Fibroblast of lung (primary cell): ENCODE results near the gene GOLGA6D. TPM values are rescaled to one million over a fixed set of nuclear protein-coding genes. Genes with fewer than 3 reads are reported as not detected.

Source experiments
- DNase-seq, 2 donors: peaks; one replicate each; pipeline versions ENCODE4 v3.0.0 to v3.0.0-alpha.2; 2010; ENCODE audit warnings: low read depth in 2 of 2
- H2AFZ ChIP-seq: 2 replicates; pipeline ENCODE4 v1.5.1; 2012; ENCODE audit warnings: low read length, control low read depth, inconsistent platforms
- H3K27ac ChIP-seq: 2 replicates; pipeline ENCODE4 v1.5.1; 2011; ENCODE audit warnings: low read length, control low read depth; ENCODE audit not compliant: insufficient read depth
- H3K27me3 ChIP-seq: 2 replicates; pipeline ENCODE4 v1.5.1; 2011; ENCODE audit warnings: mild to moderate bottlenecking, low read length; ENCODE audit not compliant: control insufficient read depth, insufficient read depth
- H3K36me3 ChIP-seq: 2 replicates; pipeline ENCODE4 v1.5.1; 2011; ENCODE audit warnings: low read length; ENCODE audit not compliant: control insufficient read depth, insufficient read depth
- H3K4me1 ChIP-seq: 2 replicates; pipeline ENCODE4 v1.5.1; 2011; ENCODE audit warnings: low read length; ENCODE audit not compliant: control insufficient read depth, insufficient read depth; ENCODE audit errors: extremely low read depth
- H3K4me2 ChIP-seq: 2 replicates; pipeline ENCODE4 v1.5.1; 2011; ENCODE audit warnings: low read length, control low read depth; ENCODE audit not compliant: insufficient read depth; ENCODE audit errors: extremely low read depth
- H3K4me3 ChIP-seq, 4 experiments: fragments of 200-600 bp in 1 of 4; sonication (generic) in 1 of 4; replicated peaks in 1 of 4; 2 replicates each; pipeline ENCODE4 v1.5.1; 2011 to 2016; ENCODE audit warnings: low read length in 4 of 4, low read depth in 3 of 4, mild to moderate bottlenecking in 3 of 4, control low read depth in 2 of 4, inconsistent platforms in 1 of 4, mixed read lengths in 1 of 4; ENCODE audit not compliant: insufficient read depth in 1 of 4; ENCODE audit errors: control extremely low read depth in 1 of 4
- H3K79me2 ChIP-seq: 2 replicates; pipeline ENCODE4 v1.5.1; 2012; ENCODE audit warnings: mild to moderate bottlenecking, low read length, inconsistent platforms; ENCODE audit not compliant: control insufficient read depth, insufficient read depth
- H3K9ac ChIP-seq: 2 replicates; pipeline ENCODE4 v1.5.1; 2011; ENCODE audit warnings: mild to moderate bottlenecking, low read length, control low read depth; ENCODE audit not compliant: insufficient read depth
- H3K9me3 ChIP-seq: 2 replicates; pipeline ENCODE4 v1.5.1; 2012; ENCODE audit warnings: low read depth, low read length; ENCODE audit not compliant: control insufficient read depth, insufficient read depth
- H4K20me1 ChIP-seq: 2 replicates; pipeline ENCODE4 v1.5.1; 2011; ENCODE audit warnings: low read length; ENCODE audit not compliant: control insufficient read depth, insufficient read depth; ENCODE audit errors: extremely low read depth
- EZH2 ChIP-seq: IDR thresholded peaks from 2 replicates; pipeline ENCODE4 v1.5.1; 2012; ENCODE audit warnings: low read length, control low read depth, mild to moderate bottlenecking; ENCODE audit errors: missing control alignments
- polyA plus RNA-seq, 2 donors: library from polyadenylated mRNA; depleted of rRNA in 1 of 2; stranded (reverse) in 1 of 2; unstranded in 1 of 2; fragments of >200 nt; gene quantifications; 2 replicates each; pipeline ENCODE4 v1.2.1, GENCODE V29; 2011 to 2012; ENCODE audit warnings: missing spikeins in 1 of 2
- total RNA-seq: library from RNA; depleted of rRNA; stranded (reverse); fragments of >200 nt; gene quantifications from 2 replicates; pipeline ENCODE4 v1.2.1, GENCODE V29; 2014
- TF ChIP-seq, protein P1 (sequence below), 2 donors: IDR thresholded peaks in 1 of 2; conservative IDR thresholded peaks in 1 of 2; 1 replicate in 1 of 2; 2 replicates in 1 of 2; pipeline ENCODE4 v1.5.1; 2011 to 2012; ENCODE audit warnings: low read length in 2 of 2, control low read depth in 1 of 2, inconsistent platforms in 1 of 2, low read depth in 1 of 2, mild to moderate bottlenecking in 1 of 2

Gene GOLGA6D
- total and polyA plus RNA-seq, 2 donors (not counting 1 experiment from before 2014, with no cell fraction given): under 0.01 TPM; not detected in 1

DNA sequence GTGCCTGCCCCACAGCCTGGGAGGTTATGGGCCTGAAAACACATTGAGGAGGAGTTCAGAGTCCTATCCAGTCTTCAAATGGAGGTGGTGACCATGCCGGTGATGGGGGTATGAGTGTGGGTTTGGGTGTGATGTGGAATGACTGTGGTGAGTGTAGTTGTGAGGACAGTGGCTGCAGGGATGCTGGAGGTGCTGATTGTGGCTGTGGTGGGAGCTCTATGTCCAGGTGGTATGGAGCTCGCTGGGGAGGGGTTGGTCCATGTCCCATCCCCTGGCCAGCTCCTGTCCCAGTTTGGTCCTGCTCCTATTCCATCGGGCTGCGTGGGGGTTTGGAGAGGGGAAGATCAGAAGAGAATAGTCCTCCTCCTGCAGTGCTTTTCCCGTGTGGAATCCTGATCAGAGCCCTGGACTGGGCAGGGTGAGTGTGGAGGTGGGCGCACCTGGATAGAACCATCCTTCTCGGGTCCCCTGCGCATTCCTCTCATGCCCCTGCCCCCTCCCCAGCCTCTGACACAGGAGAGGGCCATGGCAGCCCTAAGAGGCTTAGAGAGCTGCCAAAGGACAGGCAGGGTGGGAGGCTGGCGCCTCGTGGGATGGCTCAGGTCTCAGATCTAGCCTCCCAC lies 47.5 kb upstream of the GOLGA6D start:
- H3K9ac ChIP-seq: no peak overlapping the region
- peaks cover 22% of the 10 kb centered on the region for H3K27me3 ChIP-seq
- H3K4me2 ChIP-seq: no peak overlapping the region
- TF ChIP-seq EZH2: no peak
- TF ChIP-seq, protein P1, sequence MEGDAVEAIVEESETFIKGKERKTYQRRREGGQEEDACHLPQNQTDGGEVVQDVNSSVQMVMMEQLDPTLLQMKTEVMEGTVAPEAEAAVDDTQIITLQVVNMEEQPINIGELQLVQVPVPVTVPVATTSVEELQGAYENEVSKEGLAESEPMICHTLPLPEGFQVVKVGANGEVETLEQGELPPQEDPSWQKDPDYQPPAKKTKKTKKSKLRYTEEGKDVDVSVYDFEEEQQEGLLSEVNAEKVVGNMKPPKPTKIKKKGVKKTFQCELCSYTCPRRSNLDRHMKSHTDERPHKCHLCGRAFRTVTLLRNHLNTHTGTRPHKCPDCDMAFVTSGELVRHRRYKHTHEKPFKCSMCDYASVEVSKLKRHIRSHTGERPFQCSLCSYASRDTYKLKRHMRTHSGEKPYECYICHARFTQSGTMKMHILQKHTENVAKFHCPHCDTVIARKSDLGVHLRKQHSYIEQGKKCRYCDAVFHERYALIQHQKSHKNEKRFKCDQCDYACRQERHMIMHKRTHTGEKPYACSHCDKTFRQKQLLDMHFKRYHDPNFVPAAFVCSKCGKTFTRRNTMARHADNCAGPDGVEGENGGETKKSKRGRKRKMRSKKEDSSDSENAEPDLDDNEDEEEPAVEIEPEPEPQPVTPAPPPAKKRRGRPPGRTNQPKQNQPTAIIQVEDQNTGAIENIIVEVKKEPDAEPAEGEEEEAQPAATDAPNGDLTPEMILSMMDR (conservative IDR thresholded peaks at IDR 0.05 in 1 of 2, IDR thresholded peaks at IDR 0.05 in 1 of 2; ENCODE audit: low read depth in 1 of 2, low read length in 2 of 2): no peak
- no peaks in the 10 kb centered on the region for H3K36me3 ChIP-seq
- H3K27ac ChIP-seq: no peak overlapping the region
- H2AFZ ChIP-seq: no peak overlapping the region
- H3K9me3 ChIP-seq: no peaks in the 10 kb centered on the region
- DNase-seq: no peak
- H3K4me3 ChIP-seq: no peak overlapping the region
- H3K79me2 ChIP-seq: no peaks in the 10 kb centered on the region
- H3K4me1 ChIP-seq: no peaks in the 10 kb centered on the region
- no peaks in the 10 kb centered on the region for H4K20me1 ChIP-seq

DNA sequence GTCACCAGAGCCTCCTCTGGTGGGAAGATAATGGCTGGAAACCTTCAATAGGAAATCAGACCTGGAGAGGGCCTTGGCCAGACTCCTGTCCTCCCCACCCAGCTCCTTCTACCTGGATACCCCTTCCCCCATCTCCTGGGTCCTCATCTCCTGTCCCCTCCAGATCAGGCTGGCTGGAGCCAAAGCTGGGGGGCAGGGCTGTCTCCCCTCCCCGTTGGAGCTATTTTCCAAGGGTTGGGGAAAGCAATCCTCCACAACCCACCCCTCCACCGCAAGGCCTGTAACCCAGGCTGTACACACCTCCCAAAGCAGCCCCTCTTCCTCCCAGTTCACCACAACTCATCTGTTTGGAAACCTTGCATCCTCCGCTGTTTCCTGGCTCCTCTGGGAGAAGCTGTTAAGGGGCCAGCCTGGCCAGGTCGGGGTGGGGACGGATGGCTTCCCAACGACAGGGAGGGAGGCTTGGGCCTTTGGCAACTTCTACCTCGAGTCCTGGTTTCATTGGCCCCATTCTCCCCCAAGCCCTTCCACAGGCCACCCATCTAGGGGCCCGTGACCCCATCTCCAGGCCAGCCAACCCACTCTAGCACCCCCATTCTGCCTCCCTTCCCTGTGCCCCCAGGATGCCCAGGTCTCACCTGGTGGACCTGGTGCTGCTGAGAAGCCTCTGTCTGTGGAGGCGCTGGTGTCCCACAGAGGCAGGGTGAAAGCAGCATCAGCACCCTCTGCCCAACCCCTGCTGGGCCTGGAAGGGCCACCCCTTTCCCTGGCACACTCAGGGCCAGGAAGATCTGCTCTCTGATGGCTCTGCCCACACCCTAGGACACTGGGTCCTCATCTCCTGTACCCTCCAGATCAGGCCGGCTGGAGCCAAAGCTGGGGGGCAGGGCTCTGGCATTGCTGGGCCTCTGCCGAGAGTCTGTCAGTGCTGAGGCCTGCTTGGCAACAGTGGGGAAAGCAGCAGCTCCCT lies 46.6 kb upstream of the GOLGA6D start:
- Histone ChIP-seq H3K4me1 (no peaks in the 10 kb centered on the region), H3K9ac (no peak overlapping the region), H3K36me3 (no peaks in the 10 kb centered on the region), H3K27me3 (peaks cover 27% of the 10 kb centered on the region), H4K20me1 (no peaks in the 10 kb centered on the region), H3K4me2 (no peak overlapping the region), H2AFZ (no peak overlapping the region), H3K79me2 (no peaks in the 10 kb centered on the region), H3K9me3 (no peaks in the 10 kb centered on the region), H3K4me3 (no peak overlapping the region), H3K27ac (no peak overlapping the region)
- TF ChIP-seq EZH2: no peak
- TF ChIP-seq, protein P1 (conservative IDR thresholded peaks at IDR 0.05 in 1 of 2, IDR thresholded peaks at IDR 0.05 in 1 of 2; ENCODE audit: low read depth in 1 of 2, low read length in 2 of 2): no peak
- no peak for DNase-seq

DNA sequence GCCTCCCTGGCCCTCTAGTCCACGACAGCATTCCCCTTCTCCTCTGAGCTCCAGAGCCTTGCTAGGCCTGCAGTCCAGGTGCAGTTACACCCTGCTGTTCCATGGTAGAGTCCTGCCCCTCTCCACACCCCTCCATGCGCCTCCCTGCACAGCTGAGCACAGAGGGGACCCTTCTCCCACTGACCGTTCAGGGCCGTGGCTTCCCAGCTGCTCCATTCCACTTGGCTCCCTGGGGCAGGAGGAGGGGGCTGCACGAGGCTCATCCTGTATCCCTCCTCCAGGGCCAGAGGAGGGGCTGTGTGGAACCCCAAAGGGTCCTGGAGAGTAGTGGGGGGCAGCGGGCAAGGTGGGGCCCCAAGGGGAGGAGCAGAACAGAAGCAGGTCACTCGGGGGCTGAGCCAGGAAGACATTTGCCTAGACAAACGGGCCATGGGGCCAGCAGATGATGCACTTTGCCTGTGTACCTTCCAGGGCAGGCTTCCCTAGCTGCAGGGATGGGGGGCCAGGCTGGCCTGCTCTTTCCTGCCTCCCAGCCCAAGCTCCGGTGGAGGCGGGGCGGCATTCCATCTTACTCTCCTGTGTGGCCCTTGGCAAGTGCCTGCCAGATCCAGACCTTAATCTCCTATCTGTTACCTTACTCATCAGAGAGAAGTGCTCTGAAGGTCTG lies 45.2 kb upstream of the GOLGA6D start:
- no peak overlapping the region for H3K4me3 ChIP-seq
- H3K27ac ChIP-seq: no peak overlapping the region
- H3K36me3 ChIP-seq: no peaks in the 10 kb centered on the region
- H3K4me1 ChIP-seq: no peaks in the 10 kb centered on the region
- no peak overlapping the region for H2AFZ ChIP-seq
- no peaks in the 10 kb centered on the region for H4K20me1 ChIP-seq
- TF ChIP-seq, protein P1 (conservative IDR thresholded peaks at IDR 0.05 in 1 of 2, IDR thresholded peaks at IDR 0.05 in 1 of 2; ENCODE audit: low read depth in 1 of 2, low read length in 2 of 2): no peak
- no peak for TF ChIP-seq EZH2
- H3K79me2 ChIP-seq: no peaks in the 10 kb centered on the region
- no peaks in the 10 kb centered on the region for H3K9me3 ChIP-seq
- no peak overlapping the region for H3K4me2 ChIP-seq
- no peak overlapping the region for H3K9ac ChIP-seq
- DNase-seq: no peak
- peaks cover 28% of the 10 kb centered on the region for H3K27me3 ChIP-seq
